Epithelial cell of proximal tubule (primary cell): ENCODE results near the gene HIGD1B. TPM values are rescaled to one million over a fixed set of nuclear protein-coding genes. Genes with fewer than 3 reads are reported as not detected.

Source experiments
- DNase-seq: peaks from one replicate; pipeline ENCODE4 v3.0.0-alpha.2; 2011; ENCODE audit warnings: low read depth
- H3K4me3 ChIP-seq: 2 replicates; pipeline ENCODE4 v1.5.1; 2011; ENCODE audit warnings: low read depth, mild to moderate bottlenecking, low read length
- CTCF ChIP-seq: conservative IDR thresholded peaks from 2 replicates; pipeline ENCODE4 v1.5.1; 2012; ENCODE audit warnings: low read depth, mild to moderate bottlenecking, low read length
- total RNA-seq: library from RNA; depleted of rRNA; stranded (reverse); fragments of >200 nt; gene quantifications from 2 replicates; pipeline ENCODE4 v1.2.3, GENCODE V29; 2015

HIGD1B gene
- total RNA-seq, 1 donor from 2014 or later: not detected

- TF ChIP-seq CTCF: no peak
- H3K4me3 ChIP-seq: no peak overlapping the region
- no peak for DNase-seq
These were observed 2.3 kb downstream of the HIGD1B start for GRCh38 chr17:44850025-44850424.

- no peak for DNase-seq
- no peak overlapping the region for H3K4me3 ChIP-seq
- TF ChIP-seq CTCF: no peak
These were observed 2.9 kb downstream of the HIGD1B start for GRCh38 chr17:44850612-44851011.

GRCh38 chr17:44854192-44854591, 6.5 kb downstream of the HIGD1B start:
- no peak for DNase-seq
- no peak for TF ChIP-seq CTCF
- H3K4me3 ChIP-seq: no peak overlapping the region

GRCh38 chr17:44859701-44860100, 12.0 kb downstream of the HIGD1B start:
- no peak overlapping the region for H3K4me3 ChIP-seq
- TF ChIP-seq CTCF: no peak
- no peak for DNase-seq

GRCh38 chr17:44862278-44862914, 14.7 kb downstream of the HIGD1B start:
- DNase-seq: no peak
- H3K4me3 ChIP-seq: no peak overlapping the region
- TF ChIP-seq CTCF: no peak

- no peak for TF ChIP-seq CTCF
These were observed 15.6 kb downstream of the HIGD1B start for GRCh38 chr17:44863061-44863918.

More at GRCh38 chr17:44863061-44863918, 15.6 kb downstream of the HIGD1B start:
- no peak overlapping the region for H3K4me3 ChIP-seq
- DNase-seq: no peak
